ENCODE results near the gene HERPUD1.

DNA sequence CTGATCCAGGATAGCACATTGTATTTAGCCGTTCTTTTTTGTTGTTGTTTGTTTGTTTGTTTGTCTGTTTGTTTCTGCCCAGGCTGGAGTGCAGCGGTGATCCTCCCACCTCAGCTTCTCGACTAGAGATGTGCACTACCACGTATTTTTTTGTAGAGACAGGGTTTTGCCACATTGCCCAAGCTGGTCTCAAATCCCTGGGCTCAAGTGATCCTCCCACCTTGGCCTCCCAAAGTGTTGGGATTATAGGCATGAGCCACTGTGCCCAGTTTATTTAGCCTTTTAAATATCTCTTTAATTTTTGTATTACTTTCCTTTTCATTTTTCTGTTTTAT, 48.2 kb downstream of the HERPUD1 start:
- TF ChIP-seq, protein P1, sequence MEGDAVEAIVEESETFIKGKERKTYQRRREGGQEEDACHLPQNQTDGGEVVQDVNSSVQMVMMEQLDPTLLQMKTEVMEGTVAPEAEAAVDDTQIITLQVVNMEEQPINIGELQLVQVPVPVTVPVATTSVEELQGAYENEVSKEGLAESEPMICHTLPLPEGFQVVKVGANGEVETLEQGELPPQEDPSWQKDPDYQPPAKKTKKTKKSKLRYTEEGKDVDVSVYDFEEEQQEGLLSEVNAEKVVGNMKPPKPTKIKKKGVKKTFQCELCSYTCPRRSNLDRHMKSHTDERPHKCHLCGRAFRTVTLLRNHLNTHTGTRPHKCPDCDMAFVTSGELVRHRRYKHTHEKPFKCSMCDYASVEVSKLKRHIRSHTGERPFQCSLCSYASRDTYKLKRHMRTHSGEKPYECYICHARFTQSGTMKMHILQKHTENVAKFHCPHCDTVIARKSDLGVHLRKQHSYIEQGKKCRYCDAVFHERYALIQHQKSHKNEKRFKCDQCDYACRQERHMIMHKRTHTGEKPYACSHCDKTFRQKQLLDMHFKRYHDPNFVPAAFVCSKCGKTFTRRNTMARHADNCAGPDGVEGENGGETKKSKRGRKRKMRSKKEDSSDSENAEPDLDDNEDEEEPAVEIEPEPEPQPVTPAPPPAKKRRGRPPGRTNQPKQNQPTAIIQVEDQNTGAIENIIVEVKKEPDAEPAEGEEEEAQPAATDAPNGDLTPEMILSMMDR (IDR thresholded peaks at IDR 0.05): no peak
- TF ChIP-seq SIN3A (IDR thresholded peaks at IDR 0.05; ENCODE audit: borderline replicate concordance, insufficient read depth, low read depth, low read length): no peak
